HG02884 (cell line): ENCODE results near the gene P4HB.

Experiments used
- ATAC-seq: cut with Tn5 transposase; IDR thresholded peaks from one replicate; pipeline ENCODE4 v1.9.1; 2021; ENCODE audit warnings: mild to moderate bottlenecking, moderate library complexity; ENCODE audit not compliant: unreplicated experiment

The P4HB gene

DNA sequence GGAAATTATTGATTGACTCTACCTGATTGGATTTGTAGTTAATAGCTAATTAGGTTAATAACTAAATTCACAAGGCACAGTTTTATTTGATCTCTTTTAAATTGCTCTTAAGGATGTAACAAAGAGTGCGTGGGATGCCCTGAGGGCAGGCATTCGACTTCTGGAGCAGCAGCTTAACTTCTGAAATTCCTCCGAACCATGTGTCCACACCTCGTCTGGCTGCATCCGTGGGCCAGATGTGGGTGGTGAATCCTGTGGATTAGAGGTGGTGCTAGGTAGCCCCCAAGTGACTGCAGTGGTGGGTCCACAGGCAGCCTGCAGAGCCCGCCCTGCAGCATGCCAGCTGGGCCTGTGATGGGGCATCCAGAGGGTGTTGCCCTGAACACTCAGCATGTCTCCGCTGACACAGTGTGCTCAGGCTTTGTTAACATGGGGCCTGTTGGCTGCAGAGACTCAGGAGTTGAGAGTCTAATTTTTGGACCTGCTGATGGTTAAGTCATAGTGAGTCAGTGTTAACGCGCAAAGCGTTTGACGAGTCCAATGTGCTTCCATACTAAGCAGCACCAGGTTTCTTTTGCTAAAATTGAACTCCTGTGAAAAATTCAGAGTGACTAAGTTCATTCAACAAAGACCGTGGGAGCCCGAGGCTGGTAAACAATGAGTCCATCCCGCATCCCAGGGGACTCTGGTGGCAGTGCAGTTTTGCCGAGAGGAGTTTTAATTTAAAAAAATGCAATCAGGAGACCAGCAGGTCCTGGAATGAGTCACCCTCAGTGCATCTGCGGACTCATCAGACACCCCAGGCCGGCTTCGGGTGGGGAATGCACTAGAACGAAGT is 37.9 kb upstream of the P4HB start:
- ATAC-seq: no peak

DNA sequence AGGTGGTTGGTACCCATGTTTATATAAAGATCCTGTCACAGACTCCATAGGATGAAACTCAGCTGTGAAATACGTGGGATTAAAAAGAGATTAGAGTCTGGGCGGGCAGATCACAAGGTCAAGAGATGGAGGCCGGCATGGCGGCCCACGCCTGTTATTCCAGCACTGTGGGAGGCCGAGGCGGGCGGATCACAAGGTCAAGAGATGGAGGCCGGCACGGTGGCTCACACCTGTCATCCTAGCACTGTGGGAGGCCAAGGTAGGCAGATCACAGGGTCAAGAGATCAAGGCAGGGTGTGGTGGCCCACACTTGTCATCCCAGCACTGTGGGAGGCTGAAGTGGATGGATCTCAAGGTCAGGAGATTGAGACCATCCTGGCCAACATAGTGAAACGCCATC is 35.1 kb upstream of the P4HB start:
- no peak for ATAC-seq

- peak; percentile 23 for ATAC-seq
Observed at GRCh38 chr17:81891303-81891552, 30.9 kb upstream of the P4HB start.

DNA sequence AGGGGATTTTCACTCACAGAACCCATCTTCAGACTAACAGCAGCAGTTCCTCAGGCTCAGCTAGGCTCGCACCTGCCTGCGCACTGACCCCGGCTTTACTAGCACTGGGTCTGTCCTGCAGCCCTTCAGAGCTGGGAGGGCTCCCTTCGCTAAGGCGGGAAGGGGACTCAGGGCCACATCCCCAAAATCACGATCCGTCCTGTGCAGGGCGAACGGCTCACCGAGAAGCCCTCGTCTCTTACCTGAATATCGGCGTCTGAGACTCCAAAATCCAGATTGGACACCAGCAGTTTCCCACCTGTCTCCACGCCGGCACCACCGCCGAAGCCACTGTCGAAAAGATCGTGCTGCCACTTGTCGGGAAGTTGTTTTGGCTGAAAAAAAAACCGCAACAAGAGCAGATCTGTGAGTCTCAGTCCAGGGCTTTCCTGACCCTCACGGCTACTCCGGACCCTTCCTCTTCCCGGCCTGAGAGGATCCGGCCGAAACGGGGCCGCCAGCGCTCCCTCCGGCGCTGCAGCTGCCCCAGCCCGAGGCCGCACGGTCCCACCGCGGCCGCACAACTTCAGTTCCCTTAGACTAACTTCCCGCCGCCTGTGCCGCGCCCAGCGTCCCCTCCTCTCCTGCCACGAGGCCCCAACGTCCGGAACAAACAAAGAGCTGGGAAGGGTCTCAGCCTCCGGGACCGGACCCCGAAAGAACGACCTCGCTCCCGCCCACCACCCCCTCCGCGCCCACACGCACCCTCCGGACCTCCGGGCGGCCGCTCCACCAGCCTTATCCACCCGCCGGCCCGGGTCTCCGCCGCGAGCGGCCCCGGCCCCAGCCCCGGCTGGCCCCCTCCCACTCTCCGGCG is 30.3 kb upstream of the P4HB start:
- ATAC-seq: no peak

DNA sequence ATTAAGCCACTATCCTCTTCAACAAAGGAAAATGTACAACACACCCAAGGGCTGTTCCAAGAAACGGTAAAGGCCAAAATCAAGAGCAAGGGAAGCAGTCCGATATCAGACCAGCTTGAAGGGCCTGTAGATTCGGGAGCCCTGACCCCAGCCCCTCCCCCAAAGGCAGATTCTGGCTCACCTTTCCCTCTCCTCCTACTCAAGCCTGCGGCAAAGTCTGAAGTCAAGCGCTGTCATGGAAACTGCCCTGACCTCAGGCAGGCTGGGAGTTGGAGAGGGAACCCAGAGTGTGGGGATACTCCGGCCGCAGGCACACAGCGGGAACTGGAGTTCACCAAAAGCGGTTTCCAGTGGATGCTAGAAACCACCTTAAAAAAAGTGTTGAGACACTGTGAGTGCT is 29.3 kb upstream of the P4HB start:
- no peak for ATAC-seq

DNA sequence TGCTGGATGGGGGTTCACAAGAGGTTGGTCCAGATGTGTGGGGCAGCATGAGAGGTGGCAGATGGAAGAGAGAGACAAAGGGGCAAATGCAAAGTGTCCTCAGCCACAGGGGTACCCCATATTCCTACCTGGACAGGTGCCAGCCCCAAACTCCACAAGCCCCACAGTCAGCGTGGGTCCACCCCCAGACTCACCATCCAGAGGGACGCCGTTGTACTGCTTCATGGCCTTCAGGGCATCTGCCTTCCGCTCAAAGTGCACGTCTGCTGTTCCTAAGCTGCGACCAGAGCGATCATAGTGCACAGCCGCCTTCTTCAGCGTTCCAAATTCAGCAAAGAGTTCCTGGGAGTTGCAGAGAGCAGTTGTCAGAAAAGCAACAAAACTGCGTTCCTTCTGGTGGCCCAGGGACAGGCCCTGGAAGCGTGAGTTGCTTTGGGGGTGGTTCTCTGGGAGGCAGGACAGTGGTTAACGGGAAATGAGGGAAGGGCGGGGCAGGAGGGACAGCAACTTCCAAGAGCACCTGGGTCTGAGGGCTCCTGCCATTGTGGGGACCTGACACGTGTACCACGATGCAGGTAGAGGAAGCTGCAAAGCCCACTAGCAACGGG is 28.8 kb upstream of the P4HB start:
- ATAC-seq: no peak

GRCh38 chr17:81888105-81888987 is 28.0 kb upstream of the P4HB start:
- no peak for ATAC-seq

DNA sequence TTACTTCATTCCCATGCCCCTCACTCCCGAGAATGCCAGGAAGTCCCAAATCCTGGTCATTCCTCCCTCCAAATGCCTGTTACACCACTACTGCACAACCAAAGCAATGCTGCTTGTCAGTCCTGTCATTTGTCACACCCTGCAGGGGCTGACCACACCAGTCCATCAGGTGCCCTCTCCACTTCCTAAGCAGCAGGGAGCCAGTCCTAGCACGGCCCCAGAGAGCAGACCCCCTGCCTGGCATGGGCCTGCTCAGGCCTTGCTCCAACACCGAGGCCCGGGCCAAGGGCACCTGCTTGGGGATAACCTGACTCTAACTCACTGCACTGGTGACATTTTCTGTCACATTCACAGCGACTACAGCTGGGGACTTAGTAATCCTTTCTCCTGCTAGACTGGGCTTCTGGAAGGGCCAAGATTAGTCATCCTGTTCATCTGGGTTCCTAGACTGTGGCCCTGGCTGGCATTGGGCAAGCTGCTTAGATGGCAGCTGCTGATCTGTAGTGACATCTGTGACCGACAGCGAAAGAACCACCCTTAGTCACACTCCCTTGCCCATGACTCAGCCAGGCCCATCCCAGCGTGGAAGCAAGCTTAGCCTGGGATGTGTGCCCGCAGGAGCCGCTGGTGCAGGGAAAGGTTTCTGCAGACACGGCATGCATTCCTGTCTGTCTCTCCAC is 25.7 kb upstream of the P4HB start:
- no peak for ATAC-seq

- ATAC-seq: no peak
Observed at GRCh38 chr17:81885454-81885853, 25.1 kb upstream of the P4HB start.

DNA sequence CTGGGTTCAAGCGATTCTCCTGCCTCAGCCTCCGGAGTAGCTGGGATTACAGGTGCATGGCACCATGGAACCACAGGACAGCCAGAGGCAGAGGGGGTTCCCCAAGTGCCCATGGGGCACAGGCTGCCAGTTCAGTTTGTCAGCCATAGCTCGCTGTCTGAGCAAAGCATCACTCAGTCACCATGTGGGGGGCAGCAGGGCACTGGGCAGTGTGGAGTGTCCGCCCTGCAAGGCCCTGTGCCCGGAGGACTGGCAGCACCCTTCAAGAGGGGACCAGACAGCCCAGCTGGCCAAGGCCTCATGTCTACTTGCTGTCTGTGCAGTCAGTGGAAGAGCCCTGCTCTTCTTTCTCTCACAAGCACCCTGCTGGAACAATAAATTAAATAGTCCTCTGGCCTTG is 24.6 kb upstream of the P4HB start:
- ATAC-seq: no peak

- ATAC-seq: no peak
Observed at GRCh38 chr17:81884520-81884919, 24.2 kb upstream of the P4HB start.

- ATAC-seq: no peak
Observed at GRCh38 chr17:81879121-81879520, 18.8 kb upstream of the P4HB start.

DNA sequence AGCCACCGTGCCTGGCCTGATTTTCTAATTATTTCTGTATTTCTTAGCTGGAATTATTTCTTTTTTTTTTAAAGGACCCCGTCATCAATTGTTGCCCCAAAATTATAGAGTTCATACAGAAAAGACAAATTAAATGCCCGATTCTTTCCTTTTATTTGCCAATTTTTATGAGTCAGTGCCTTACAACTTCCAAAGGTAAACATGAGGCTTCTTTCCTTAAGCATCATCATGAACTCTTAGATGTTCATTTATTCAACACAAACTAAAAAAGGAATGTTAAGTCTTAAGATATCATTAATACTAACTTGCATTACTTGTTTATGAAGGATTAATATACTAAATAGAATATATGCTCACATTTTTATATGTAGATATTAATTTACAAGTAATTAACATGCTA is 18.0 kb upstream of the P4HB start:
- no peak for ATAC-seq

GRCh38 chr17:81877569-81877968 is 17.2 kb upstream of the P4HB start:
- no peak for ATAC-seq

GRCh38 chr17:81871387-81872230 is 11.3 kb upstream of the P4HB start:
- ATAC-seq: no peak

DNA sequence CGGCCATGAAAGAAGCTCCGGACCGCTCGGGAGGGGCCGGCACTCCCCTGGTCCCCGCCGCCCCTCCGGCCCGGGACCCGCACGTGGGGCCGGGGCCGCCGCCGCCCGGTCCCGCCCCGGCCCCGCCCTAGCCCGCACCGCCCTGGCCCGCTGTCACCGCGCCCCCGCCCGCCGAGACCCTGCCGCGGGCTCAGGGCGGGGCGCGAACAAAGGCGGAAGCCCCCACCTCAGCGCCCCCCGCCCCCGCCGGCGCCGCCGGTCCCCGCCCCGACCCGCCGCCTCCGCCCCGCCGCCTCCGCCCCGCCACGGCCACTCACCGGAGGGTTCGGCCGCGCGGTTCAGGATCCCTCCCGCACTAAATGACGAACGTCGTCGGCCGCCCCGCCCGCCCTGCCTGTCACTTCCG is 10.6 kb upstream of the P4HB start, which contains the start of gene ARHGDIA:
ARHGDIA (minus strand) TSS at position 357 of the 406 bp plus-strand sequence. CDS start 1,407 bp downstream, outside the sequence.
- no peak for ATAC-seq

- no peak for ATAC-seq
Observed at GRCh38 chr17:81870131-81870980, 10.0 kb upstream of the P4HB start.
